K562 (cell line): ENCODE results near the gene SMG6.

Experiments
- BMI1 ChIP-seq: fragments of 150-350 bp; IDR thresholded peaks from 2 replicates; pipeline ENCODE4 v1.6.1; 2014; ENCODE audit warnings: low read length
- YBX1 ChIP-seq: fragments of 450-650 bp; IDR thresholded peaks from 2 replicates; pipeline ENCODE4 v1.7.1; 2016; ENCODE audit warnings: mild to moderate bottlenecking

DNA sequence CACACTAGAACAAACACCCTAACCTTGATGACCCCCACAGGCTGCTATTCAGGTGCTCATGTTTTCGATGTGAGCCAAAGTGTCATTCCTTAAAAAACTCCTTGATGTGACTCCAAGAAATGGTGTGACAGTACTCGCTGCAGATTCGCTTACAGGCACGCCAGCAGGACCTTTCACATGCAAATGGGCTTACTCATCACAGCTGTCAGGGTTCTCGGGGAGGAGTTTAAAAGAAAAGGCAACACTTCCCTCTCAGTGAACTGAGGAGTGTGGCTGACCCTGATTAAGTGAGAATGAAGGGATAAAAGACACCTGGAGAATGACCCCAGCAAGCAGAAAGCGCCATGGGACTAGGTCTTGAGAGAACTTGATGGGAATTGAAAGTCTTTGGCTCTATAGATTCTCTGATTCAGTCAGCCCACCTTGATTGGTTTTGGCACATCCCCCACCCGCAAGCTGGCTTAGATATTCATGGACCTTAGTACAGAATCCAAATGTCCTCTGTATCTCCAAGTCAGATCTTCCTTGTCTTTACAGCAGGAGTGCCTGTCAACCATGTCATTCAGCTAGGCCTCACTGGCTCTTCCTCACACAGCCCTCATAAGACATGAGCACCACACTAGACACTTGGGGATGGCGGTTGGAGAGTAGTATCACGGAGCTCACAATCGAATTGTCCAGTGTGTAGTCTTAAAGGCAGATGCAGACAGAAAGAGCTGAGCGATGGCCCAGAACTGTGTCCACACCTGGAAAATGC lies 166.1 kb downstream of the SMG6 start:
- TF ChIP-seq BMI1 (no peak), YBX1 (no peak)
